K562 (cell line): Measurements from ENCODE around the gene DDAH1. TPM values are rescaled to one million over a fixed set of nuclear protein-coding genes. Genes with fewer than 3 reads are reported as not detected.

Source experiments
- CBX2 ChIP-seq: fragments of 200-600 bp; sonication (generic); IDR thresholded peaks from one replicate; pipeline ENCODE4 v1.6.1; 2012; ENCODE audit warnings: mild to moderate bottlenecking, low read length, inconsistent platforms; ENCODE audit not compliant: insufficient read depth, poor library complexity, severe bottlenecking
- GABPB2 ChIP-seq: fragments of 250-450 bp; sonication (Bioruptor Pico); conservative IDR thresholded peaks from 2 replicates; pipeline ENCODE4 v1.5.1; 2021; ENCODE audit warnings: mild to moderate bottlenecking
- HDAC1 ChIP-seq, 2 experiments: fragments of 450-650 bp; IDR thresholded peaks; 2 replicates each; pipeline ENCODE4 v1.6.1; 2016 to 2017; ENCODE audit warnings: inconsistent platforms in 1 of 2, mild to moderate bottlenecking in 1 of 2, moderate library complexity in 1 of 2
- MAFG ChIP-seq: fragments of 450-650 bp; conservative IDR thresholded peaks from 2 replicates; pipeline ENCODE4 v1.6.1; 2016; ENCODE audit warnings: missing genetic modification characterization, missing compliant biosample characterization
- MYNN ChIP-seq, 2 experiments: sonication (generic); formaldehyde crosslinking in 1 of 2; IDR thresholded peaks; 2 replicates each; pipeline versions ENCODE4 v1.5.0 to v1.6.1; 2016 to 2020; ENCODE audit warnings: antibody characterized with exemption in 1 of 2, missing genetic modification reagents in 1 of 2
- NFE2L1 ChIP-seq: fragments of 450-650 bp; IDR thresholded peaks from 2 replicates; pipeline ENCODE4 v1.6.1; 2016; ENCODE audit warnings: missing genetic modification characterization, low read depth, mild to moderate bottlenecking, missing compliant biosample characterization, moderate library complexity, borderline replicate concordance
- PCBP2 ChIP-seq: fragments of 200-400 bp; formaldehyde crosslinking; IDR thresholded peaks from 2 replicates; pipeline ENCODE4 v1.6.1; 2018; ENCODE audit warnings: low read length, low read depth, mild to moderate bottlenecking, moderate library complexity; ENCODE audit not compliant: poor library complexity, severe bottlenecking
- POLR2G ChIP-seq: fragments of 200-400 bp; formaldehyde crosslinking; IDR thresholded peaks from 2 replicates; pipeline ENCODE4 v1.6.1; 2017; ENCODE audit warnings: low read depth, mild to moderate bottlenecking, antibody characterized with exemption, low read length, moderate library complexity
- PTRF ChIP-seq: fragments of 450-650 bp; IDR thresholded peaks from 2 replicates; pipeline ENCODE4 v1.6.1; 2016; ENCODE audit warnings: mild to moderate bottlenecking, missing genetic modification characterization, missing compliant biosample characterization
- SPI1 ChIP-seq: IDR thresholded peaks from 2 replicates; pipeline ENCODE4 v1.6.1; 2011; ENCODE audit warnings: low read depth, low read length, control low read depth, borderline replicate concordance
- XRCC5 ChIP-seq: fragments of 200-400 bp; formaldehyde crosslinking; IDR thresholded peaks from 2 replicates; pipeline ENCODE4 v1.6.1; 2017; ENCODE audit warnings: low read depth, mild to moderate bottlenecking, low read length
- ZNF76 ChIP-seq: fragments of 250-450 bp; sonication (Bioruptor Pico); IDR thresholded peaks from 2 replicates; pipeline ENCODE4 v1.4.0; 2020; ENCODE audit warnings: mild to moderate bottlenecking, moderate library complexity, borderline replicate concordance
- ZNF830 ChIP-seq: fragments of 250-450 bp; sonication (Bioruptor Pico); IDR thresholded peaks from 2 replicates; pipeline ENCODE4 v1.5.0; 2021; ENCODE audit warnings: mild to moderate bottlenecking
- polyA plus RNA-seq, 8 experiments: library from polyadenylated mRNA; depleted of rRNA in 4 of 8; stranded (reverse) in 5 of 8; unstranded in 3 of 8; fragments of >200 nt; fragmentation: Nextera tagmentation in 2 of 8; fragmentation: Illumina TruSeq in 1 of 8; extraction: Ambion mirVana in 2 of 8; extraction: Trizol in 1 of 8; gene quantifications; 2 replicates each; pipeline versions ENCODE4 v1.2.1 to v1.2.3, GENCODE V29; 2011 to 2014; ENCODE audit warnings: inconsistent platforms in 1 of 8, missing spikeins in 1 of 8
- total RNA-seq, 7 experiments: library from RNA; depleted of rRNA in 6 of 7; stranded (reverse); fragments of >200 nt in 6 of 7; fragmentation: Illumina TruSeq in 2 of 7; extraction: Trizol in 2 of 7; gene quantifications; 2 replicates each; pipeline versions ENCODE4 v1.2.1 to v1.2.3, GENCODE V29; 2011 to 2021; ENCODE audit warnings: low replicate concordance in 1 of 7
- TF ChIP-seq, protein P1 (sequence below), 3 experiments: fragments of 200-800 bp in 1 of 3; fragments of 250-450 bp in 1 of 3; fragments of 450-650 bp in 1 of 3; sonication (Bioruptor Pico) in 1 of 3; sonication (Bioruptor generic) in 1 of 3; formaldehyde crosslinking in 1 of 3; IDR thresholded peaks; 2 replicates each; pipeline versions ENCODE4 v1.6.1 to v1.8.0; 2016 to 2022; ENCODE audit warnings: mild to moderate bottlenecking in 2 of 3, missing genetic modification characterization in 2 of 3, missing compliant biosample characterization in 1 of 3, moderate library complexity in 1 of 3
- TF ChIP-seq, protein P2 (sequence below): fragments of 250-450 bp; sonication (Bioruptor Pico); IDR thresholded peaks from 2 replicates; pipeline ENCODE4 v1.4.0; 2020; ENCODE audit warnings: borderline replicate concordance
- TF ChIP-seq, protein P3 (sequence below): fragments of 450-650 bp; IDR thresholded peaks from 2 replicates; pipeline ENCODE4 v1.6.1; 2016; ENCODE audit warnings: low read depth, mild to moderate bottlenecking, moderate library complexity
- TF ChIP-seq, protein P4 (sequence below): fragments of 450-650 bp; IDR thresholded peaks from 2 replicates; pipeline ENCODE4 v1.7.1; 2018; ENCODE audit warnings: mild to moderate bottlenecking, low read depth; ENCODE audit not compliant: partially characterized antibody

DDAH1 gene
- total and polyA plus RNA-seq, 9 of the 15 experiments (the other 6 are each of a cell fraction or from before 2014, with no cell fraction given): 0.04 to 0.24 (median 0.10) TPM

DNA sequence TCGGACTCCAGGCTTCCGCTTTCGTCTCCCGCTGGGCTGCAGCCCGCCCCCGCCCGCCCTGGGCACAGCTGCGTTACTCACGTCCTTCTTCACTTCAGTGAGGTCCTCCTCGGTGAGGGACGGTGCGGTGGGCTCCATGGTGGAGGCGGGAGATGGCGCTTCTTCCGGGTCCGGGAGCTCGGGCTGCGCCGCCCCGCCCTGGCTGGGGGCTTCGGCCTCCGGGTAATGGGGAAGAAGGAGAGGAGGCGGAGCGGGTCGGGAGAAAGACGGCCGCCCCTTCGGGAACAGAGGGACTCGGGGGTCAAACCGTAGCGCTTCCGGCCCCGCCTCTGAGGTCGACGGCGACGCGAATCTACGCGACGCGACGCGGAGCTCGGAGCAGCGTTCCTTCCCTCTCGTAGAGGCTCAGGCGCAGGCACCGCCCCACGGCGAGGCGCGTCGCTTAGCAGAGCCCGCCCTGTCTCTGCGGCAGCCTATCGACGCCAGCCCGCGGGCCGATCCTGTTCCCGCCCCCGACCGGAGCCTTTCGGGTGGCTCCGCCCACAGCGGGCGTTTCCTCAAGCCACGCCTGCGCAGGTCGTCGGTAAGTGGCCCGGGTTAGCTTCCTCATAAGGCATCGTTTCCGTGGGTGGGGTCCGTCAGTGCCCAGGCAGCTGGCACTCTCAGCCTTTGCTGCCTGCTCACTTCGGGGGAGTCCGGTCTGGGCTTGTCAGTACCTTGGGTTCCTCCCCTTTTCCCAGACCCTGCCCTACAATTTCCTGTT lies 188.6 kb downstream of the DDAH1 start, which contains the start of gene BCL10 (continued):
- TF ChIP-seq, protein P1, sequence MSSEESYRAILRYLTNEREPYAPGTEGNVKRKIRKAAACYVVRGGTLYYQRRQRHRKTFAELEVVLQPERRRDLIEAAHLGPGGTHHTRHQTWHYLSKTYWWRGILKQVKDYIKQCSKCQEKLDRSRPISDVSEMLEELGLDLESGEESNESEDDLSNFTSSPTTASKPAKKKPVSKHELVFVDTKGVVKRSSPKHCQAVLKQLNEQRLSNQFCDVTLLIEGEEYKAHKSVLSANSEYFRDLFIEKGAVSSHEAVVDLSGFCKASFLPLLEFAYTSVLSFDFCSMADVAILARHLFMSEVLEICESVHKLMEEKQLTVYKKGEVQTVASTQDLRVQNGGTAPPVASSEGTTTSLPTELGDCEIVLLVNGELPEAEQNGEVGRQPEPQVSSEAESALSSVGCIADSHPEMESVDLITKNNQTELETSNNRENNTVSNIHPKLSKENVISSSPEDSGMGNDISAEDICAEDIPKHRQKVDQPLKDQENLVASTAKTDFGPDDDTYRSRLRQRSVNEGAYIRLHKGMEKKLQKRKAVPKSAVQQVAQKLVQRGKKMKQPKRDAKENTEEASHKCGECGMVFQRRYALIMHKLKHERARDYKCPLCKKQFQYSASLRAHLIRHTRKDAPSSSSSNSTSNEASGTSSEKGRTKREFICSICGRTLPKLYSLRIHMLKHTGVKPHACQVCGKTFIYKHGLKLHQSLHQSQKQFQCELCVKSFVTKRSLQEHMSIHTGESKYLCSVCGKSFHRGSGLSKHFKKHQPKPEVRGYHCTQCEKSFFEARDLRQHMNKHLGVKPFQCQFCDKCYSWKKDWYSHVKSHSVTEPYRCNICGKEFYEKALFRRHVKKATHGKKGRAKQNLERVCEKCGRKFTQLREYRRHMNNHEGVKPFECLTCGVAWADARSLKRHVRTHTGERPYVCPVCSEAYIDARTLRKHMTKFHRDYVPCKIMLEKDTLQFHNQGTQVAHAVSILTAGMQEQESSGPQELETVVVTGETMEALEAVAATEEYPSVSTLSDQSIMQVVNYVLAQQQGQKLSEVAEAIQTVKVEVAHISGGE (CRISPR knock-in tag; IDR thresholded peaks at IDR 0.05): peak in 1 of 3 experiments; percentile 75; a peak in 2 of 6 replicates
- TF ChIP-seq, protein P2, sequence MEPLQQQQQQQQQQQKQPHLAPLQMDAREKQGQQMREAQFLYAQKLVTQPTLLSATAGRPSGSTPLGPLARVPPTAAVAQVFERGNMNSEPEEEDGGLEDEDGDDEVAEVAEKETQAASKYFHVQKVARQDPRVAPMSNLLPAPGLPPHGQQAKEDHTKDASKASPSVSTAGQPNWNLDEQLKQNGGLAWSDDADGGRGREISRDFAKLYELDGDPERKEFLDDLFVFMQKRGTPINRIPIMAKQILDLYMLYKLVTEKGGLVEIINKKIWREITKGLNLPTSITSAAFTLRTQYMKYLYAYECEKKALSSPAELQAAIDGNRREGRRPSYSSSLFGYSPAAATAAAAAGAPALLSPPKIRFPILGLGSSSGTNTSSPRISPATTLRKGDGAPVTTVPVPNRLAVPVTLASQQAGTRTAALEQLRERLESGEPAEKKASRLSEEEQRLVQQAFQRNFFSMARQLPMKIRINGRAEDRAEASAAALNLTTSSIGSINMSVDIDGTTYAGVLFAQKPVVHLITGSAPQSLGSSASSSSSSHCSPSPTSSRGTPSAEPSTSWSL (CRISPR knock-in tag): no peak
- peak; percentile 32; the same call in 1 of the 2 replicates for TF ChIP-seq MYNN (IDR thresholded peaks at IDR 0.05)
- TF ChIP-seq MYNN (CRISPR knock-in tag; IDR thresholded peaks at IDR 0.05): no peak
- TF ChIP-seq CBX2: no peak
- no peak for TF ChIP-seq NFE2L1 (tag)
- TF ChIP-seq GABPB2 (CRISPR knock-in tag): no peak
- TF ChIP-seq ZNF76 (CRISPR knock-in tag): no peak
- peak; percentile 12; the same call in 1 of the 2 replicates for TF ChIP-seq SPI1
- no peak for TF ChIP-seq PCBP2
- TF ChIP-seq XRCC5: peak; percentile 38; the same call in 1 of the 2 replicates
- TF ChIP-seq, protein P3, sequence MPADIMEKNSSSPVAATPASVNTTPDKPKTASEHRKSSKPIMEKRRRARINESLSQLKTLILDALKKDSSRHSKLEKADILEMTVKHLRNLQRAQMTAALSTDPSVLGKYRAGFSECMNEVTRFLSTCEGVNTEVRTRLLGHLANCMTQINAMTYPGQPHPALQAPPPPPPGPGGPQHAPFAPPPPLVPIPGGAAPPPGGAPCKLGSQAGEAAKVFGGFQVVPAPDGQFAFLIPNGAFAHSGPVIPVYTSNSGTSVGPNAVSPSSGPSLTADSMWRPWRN: no peak
- peak; percentile 95 for TF ChIP-seq POLR2G
- TF ChIP-seq PTRF (tag): no peak
- TF ChIP-seq MAFG (tag): no peak
- TF ChIP-seq, protein P4, sequence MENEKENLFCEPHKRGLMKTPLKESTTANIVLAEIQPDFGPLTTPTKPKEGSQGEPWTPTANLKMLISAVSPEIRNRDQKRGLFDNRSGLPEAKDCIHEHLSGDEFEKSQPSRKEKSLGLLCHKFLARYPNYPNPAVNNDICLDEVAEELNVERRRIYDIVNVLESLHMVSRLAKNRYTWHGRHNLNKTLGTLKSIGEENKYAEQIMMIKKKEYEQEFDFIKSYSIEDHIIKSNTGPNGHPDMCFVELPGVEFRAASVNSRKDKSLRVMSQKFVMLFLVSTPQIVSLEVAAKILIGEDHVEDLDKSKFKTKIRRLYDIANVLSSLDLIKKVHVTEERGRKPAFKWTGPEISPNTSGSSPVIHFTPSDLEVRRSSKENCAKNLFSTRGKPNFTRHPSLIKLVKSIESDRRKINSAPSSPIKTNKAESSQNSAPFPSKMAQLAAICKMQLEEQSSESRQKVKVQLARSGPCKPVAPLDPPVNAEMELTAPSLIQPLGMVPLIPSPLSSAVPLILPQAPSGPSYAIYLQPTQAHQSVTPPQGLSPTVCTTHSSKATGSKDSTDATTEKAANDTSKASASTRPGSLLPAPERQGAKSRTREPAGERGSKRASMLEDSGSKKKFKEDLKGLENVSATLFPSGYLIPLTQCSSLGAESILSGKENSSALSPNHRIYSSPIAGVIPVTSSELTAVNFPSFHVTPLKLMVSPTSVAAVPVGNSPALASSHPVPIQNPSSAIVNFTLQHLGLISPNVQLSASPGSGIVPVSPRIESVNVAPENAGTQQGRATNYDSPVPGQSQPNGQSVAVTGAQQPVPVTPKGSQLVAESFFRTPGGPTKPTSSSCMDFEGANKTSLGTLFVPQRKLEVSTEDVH: peak; percentile 83
- no peak for TF ChIP-seq ZNF830 (CRISPR knock-in tag)
- peak in 1 of 2 experiments; percentile 69; a peak in 2 of 4 replicates for TF ChIP-seq HDAC1 (IDR thresholded peaks at IDR 0.05)
